ENCODE results near the gene PRLR.

Gene PRLR

GRCh38 chr5:35233121-35233520 lies 2.8 kb upstream of the PRLR start:
- DNase-seq, result no peak

GRCh38 chr5:35232124-35232523 lies 1.8 kb upstream of the PRLR start:
- no peak for DNase-seq

GRCh38 chr5:35229076-35230037 lies 930 bp downstream of the PRLR start:
- DNase-seq, result peak; percentile 15

GRCh38 chr5:35228310-35228709 lies 2.0 kb downstream of the PRLR start:
- DNase-seq, result no peak

GRCh38 chr5:35227720-35228119 lies 2.6 kb downstream of the PRLR start:
- DNase-seq, result no peak

- no peak for DNase-seq
Observed at GRCh38 chr5:35223787-35224395, 6.4 kb downstream of the PRLR start.

- no peak for DNase-seq
Observed at GRCh38 chr5:35220967-35221366, 9.3 kb downstream of the PRLR start.

- DNase-seq, result no peak
Observed at GRCh38 chr5:35218981-35219380, 11.3 kb downstream of the PRLR start.

GRCh38 chr5:35214051-35214450 lies 16.2 kb downstream of the PRLR start:
- no peak for DNase-seq

GRCh38 chr5:35213608-35214007 lies 16.7 kb downstream of the PRLR start:
- DNase-seq, result peak; percentile 24

- DNase-seq, result peak; percentile 5
Observed at GRCh38 chr5:35212122-35212982, 17.9 kb downstream of the PRLR start.

GRCh38 chr5:35209862-35210261 lies 20.4 kb downstream of the PRLR start:
- no peak for DNase-seq

- no peak for DNase-seq
Observed at GRCh38 chr5:35205606-35206005, 24.7 kb downstream of the PRLR start.

- DNase-seq, result no peak
Observed at GRCh38 chr5:35205186-35205585, 25.1 kb downstream of the PRLR start.

- DNase-seq, result no peak
Observed at GRCh38 chr5:35203403-35203802, 26.9 kb downstream of the PRLR start.

GRCh38 chr5:35202319-35203111 lies 27.8 kb downstream of the PRLR start:
- DNase-seq, result peak; percentile 37

- DNase-seq, result no peak
Observed at GRCh38 chr5:35201291-35201690, 29.0 kb downstream of the PRLR start.

- DNase-seq, result no peak
Observed at GRCh38 chr5:35199886-35200285, 30.4 kb downstream of the PRLR start.

GRCh38 chr5:35198686-35199085 lies 31.6 kb downstream of the PRLR start:
- no peak for DNase-seq

- DNase-seq, result no peak
Observed at GRCh38 chr5:35198075-35198474, 32.2 kb downstream of the PRLR start.

- no peak for DNase-seq
Observed at GRCh38 chr5:35197351-35197750, 32.9 kb downstream of the PRLR start.

GRCh38 chr5:35195472-35195852 lies 34.8 kb downstream of the PRLR start:
- DNase-seq, result no peak
